Ovary (tissue), 9 donors: Measurements from ENCODE around the gene PLCB2. TPM values are rescaled to one million over a fixed set of nuclear protein-coding genes. Genes with fewer than 3 reads are reported as not detected.

Experiments used
- DNase-seq, 5 donors: peaks; one replicate each; pipeline ENCODE4 v3.0.0-alpha.2; 2019 to 2020
- H3K27ac ChIP-seq, 2 donors: fragments of 200-600 bp; one replicate each; pipeline versions ENCODE4 v1.5.1 to v1.8.0; 2019 to 2022
- H3K27me3 ChIP-seq: fragments of 200-600 bp; one replicate; pipeline ENCODE4 v1.8.0; 2022
- H3K36me3 ChIP-seq: fragments of 200-600 bp; sonication (generic); one replicate; pipeline ENCODE4 v1.5.1; 2019
- H3K4me1 ChIP-seq: one replicate; pipeline ENCODE4 v1.8.1; 2013; ENCODE audit warnings: mild to moderate bottlenecking, moderate library complexity; ENCODE audit not compliant: insufficient read depth
- H3K4me3 ChIP-seq: fragments of 200-600 bp; sonication (generic); one replicate; pipeline ENCODE4 v1.5.1; 2017
- H3K9me3 ChIP-seq, 2 donors: fragments of 200-600 bp in 1 of 2; sonication (generic) in 1 of 2; one replicate each; pipeline versions ENCODE4 v1.5.1 to v1.8.1; 2013 to 2019; ENCODE audit warnings: mild to moderate bottlenecking in 1 of 2, moderate library complexity in 1 of 2
- CTCF ChIP-seq, 3 donors: fragments of 450-650 bp in 2 of 3; fragments of 200-600 bp in 1 of 3; IDR thresholded peaks; one replicate each; pipeline versions ENCODE4 v1.5.1 to v1.8.0; 2016 to 2022; ENCODE audit warnings: antibody characterized with exemption in 3 of 3, mild to moderate bottlenecking in 1 of 3
- EP300 ChIP-seq: sonication (generic); formaldehyde crosslinking; IDR thresholded peaks from one replicate; pipeline ENCODE4 v1.6.1; 2017; ENCODE audit warnings: antibody characterized with exemption
- POLR2A ChIP-seq: fragments of 450-650 bp; IDR thresholded peaks from one replicate; pipeline ENCODE4 v1.6.1; 2017; ENCODE audit warnings: antibody characterized with exemption, mild to moderate bottlenecking, moderate library complexity
- WGBS, 3 donors: extraction: QIAGEN DNeasy Blood & Tissue Kit in 1 of 3; methylation state at CpG; one replicate each; pipeline versions ENCODE4 v1.1.5 to v1.1.7; 2013 to 2017; 5-methylcytosine and 5-hydroxymethylcytosine counted together
- intact Hi-C, 4 donors: fragments of 100-400 bp; cut with DNase I; formaldehyde crosslinking; loops; one replicate each; pipeline versions ENCODE4 v1.11.0 to v1.15.1; 2022 to 2023
- polyA plus RNA-seq, 2 donors: library from polyadenylated mRNA; stranded (reverse); fragments of 200-250 nt in 1 of 2; fragments of 350-450 nt in 1 of 2; fragmentation: Illumina TruSeq in 1 of 2; extraction: RNeasy Lipid Tissue Mini Kit (QIAGEN cat#74804) in 1 of 2; gene quantifications; one replicate each; pipeline ENCODE4 v1.2.3, GENCODE V29; 2013 to 2014
- total RNA-seq, 7 donors: library from RNA; depleted of rRNA in 2 of 7; stranded (reverse); fragments of >200 nt in 2 of 7; fragmentation: NEBNext Ultra II Directional in 3 of 7; extraction: Animal tissue kit (Norgen Biotek cat#: 25700) in 3 of 7; gene quantifications; one replicate each; pipeline versions ENCODE4 v1.1.0 to v1.2.4, GENCODE V29; 2016 to 2023
- donor health status: DM: no; HTN: no; CAD: no; lungs with moderate emphysema.
- donor health status: DM: no; HTN: no; CAD: no.
- donor health status: Bipolar disorder and iron deficiency.
- donor health status: DM: yes; HTN: yes; CAD: no.
- donor health status: DM: no; HTN: no; CAD: no.
- donor health status: DM: yes; HTN: yes; CAD: no.

Gene PLCB2
- total and polyA plus RNA-seq, 9 donors = 1.9 to 13.9 (median 6.0) TPM

GRCh38 chr15:40270246-40270995 lies 37.3 kb downstream of the PLCB2 start:
- WGBS, 3 donors = 67 to 81% (median 72%) methylated on average over 11 of the region's 11 CpGs
- intact Hi-C loops = loop anchor here in 3 of 4 donors (5.0 to 10.0 kb wide), 4 partner anchors 53 to 226 kb away; partner anchors contain the start of gene BMF (in 1 of the 3)
- no peaks in the 10 kb centered on the region for H3K9me3 ChIP-seq
- H3K36me3 ChIP-seq = no peaks in the 10 kb centered on the region
- no peak overlapping the region for H3K4me3 ChIP-seq
- DNase-seq = no peak
- H3K4me1 ChIP-seq = peaks cover 5% of the 10 kb centered on the region
- H3K27me3 ChIP-seq = no peaks in the 10 kb centered on the region
- TF ChIP-seq POLR2A (no peak), CTCF (IDR thresholded peaks at IDR 0.05) (no peak), EP300 (no peak)
- no peak overlapping the region for H3K27ac ChIP-seq

DNA sequence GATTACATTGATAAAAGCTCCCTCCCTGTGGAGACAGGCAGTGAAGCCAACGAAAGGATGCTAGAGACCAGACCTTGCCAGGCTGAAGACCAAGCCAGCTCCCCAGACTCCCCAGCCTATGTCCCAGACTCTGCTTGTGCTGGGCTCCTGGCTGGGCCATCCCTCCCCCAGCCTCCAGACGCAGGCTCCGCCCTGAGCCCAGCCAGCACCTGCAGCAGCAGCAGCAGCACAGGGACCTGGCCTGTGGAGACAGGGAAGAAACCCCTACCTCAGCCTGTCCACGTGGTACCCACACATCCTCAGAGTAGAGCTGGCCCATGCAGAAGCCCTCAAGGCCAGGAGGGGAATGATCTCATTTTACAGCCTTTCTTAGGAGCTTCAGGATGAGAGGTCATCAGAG lies 38.1 kb downstream of the PLCB2 start:
- H3K9me3 ChIP-seq = no peaks in the 10 kb centered on the region
- H3K27ac ChIP-seq = no peak overlapping the region
- WGBS, 3 donors = 79 to 86% (median 79%) methylated on average over 4 of the region's 4 CpGs
- intact Hi-C loops = loop anchor here in 3 of 4 donors (5.0 to 10.0 kb wide), 4 partner anchors 52 to 225 kb away; partner anchors contain the start of gene BMF (in 1 of the 3)
- H3K27me3 ChIP-seq = no peaks in the 10 kb centered on the region
- TF ChIP-seq EP300 = no peak
- TF ChIP-seq CTCF (IDR thresholded peaks at IDR 0.05) = no peak
- no peak for TF ChIP-seq POLR2A
- no peak overlapping the region for H3K4me3 ChIP-seq
- no peaks in the 10 kb centered on the region for H3K36me3 ChIP-seq
- no peak for DNase-seq
- H3K4me1 ChIP-seq = peaks cover 7% of the 10 kb centered on the region

GRCh38 chr15:40267670-40268069 lies 40.1 kb downstream of the PLCB2 start:
- no peak for TF ChIP-seq CTCF (IDR thresholded peaks at IDR 0.05)
- no peak for TF ChIP-seq EP300
- no peak for TF ChIP-seq POLR2A
- no peaks in the 10 kb centered on the region for H3K36me3 ChIP-seq

GRCh38 chr15:40266828-40267304 lies 40.9 kb downstream of the PLCB2 start:
- H3K9me3 ChIP-seq = no peaks in the 10 kb centered on the region
- intact Hi-C loops = no loop called here
- no peak overlapping the region for H3K4me3 ChIP-seq
- H3K4me1 ChIP-seq = peaks cover 11% of the 10 kb centered on the region
- no peaks in the 10 kb centered on the region for H3K36me3 ChIP-seq
- H3K27ac ChIP-seq = peak overlapping the region; percentile 53 to 71
- no peaks in the 10 kb centered on the region for H3K27me3 ChIP-seq
- 18 to 22% (median 19%) methylated on average over 7 of the region's 7 CpGs for WGBS, 3 donors
- DNase-seq = peak; percentile 65 to 84 (median 75)
- TF ChIP-seq POLR2A (no peak), EP300 (no peak), CTCF (IDR thresholded peaks at IDR 0.05) (no peak)

More at GRCh38 chr15:40267670-40268069, 40.1 kb downstream of the PLCB2 start:
- 86 to 91% (median 91%) methylated on average over 4 of the region's 4 CpGs for WGBS, 3 donors
- DNase-seq = no peak
- Histone ChIP-seq H3K9me3 (no peaks in the 10 kb centered on the region), H3K27ac (peak overlapping the region in 1 of 2 donors; percentile 71), H3K27me3 (no peaks in the 10 kb centered on the region), H3K4me3 (no peak overlapping the region), H3K4me1 (peaks cover 11% of the 10 kb centered on the region)
- intact Hi-C loops = no loop called here
